NT2/D1 (cell line): Measurements from ENCODE around the gene DCDC2B.
"Not testable (repeated sequence)": the region's sequence is repeated elsewhere in the genome, so short reads cannot be mapped to it uniquely, and the experiment has no call there.

Experiments
- DNase-seq: peaks from one replicate; pipeline ENCODE4 v3.0.0-alpha.2; 2011; ENCODE audit warnings: low read depth, low spot score
- H3K27me3 ChIP-seq: 2 replicates; pipeline ENCODE4 v1.6.0; 2011; ENCODE audit warnings: mild to moderate bottlenecking; ENCODE audit not compliant: insufficient read length, insufficient read depth
- H3K36me3 ChIP-seq: 2 replicates; pipeline ENCODE4 v1.6.1; 2011; ENCODE audit warnings: mild to moderate bottlenecking, low read length, mixed read lengths; ENCODE audit not compliant: insufficient read depth, insufficient read length
- H3K4me1 ChIP-seq: 2 replicates; pipeline ENCODE4 v1.5.1; 2011; ENCODE audit not compliant: insufficient read depth, insufficient read length
- H3K4me3 ChIP-seq: 2 replicates; pipeline ENCODE4 v1.5.1; 2011; ENCODE audit warnings: low read depth; ENCODE audit not compliant: insufficient read length
- H3K9ac ChIP-seq: 2 replicates; pipeline ENCODE4 v1.6.0; 2011; ENCODE audit warnings: low read depth; ENCODE audit not compliant: insufficient read length
- H3K9me3 ChIP-seq: 2 replicates; pipeline ENCODE4 v1.5.1; 2011; ENCODE audit warnings: mild to moderate bottlenecking, low read length; ENCODE audit not compliant: insufficient read depth
- SUZ12 ChIP-seq: IDR thresholded peaks from 2 replicates; pipeline ENCODE4 v1.6.1; 2011; ENCODE audit not compliant: insufficient read length, insufficient read depth; ENCODE audit errors: extremely low read depth
- YY1 ChIP-seq: IDR thresholded peaks from 2 replicates; pipeline ENCODE4 v1.6.1; 2011; ENCODE audit not compliant: insufficient read length, insufficient read depth
- ZNF274 ChIP-seq: IDR thresholded peaks from 2 replicates; pipeline ENCODE4 v1.6.1; 2011; ENCODE audit warnings: mild to moderate bottlenecking, low read depth, low read length

The DCDC2B gene

DNA sequence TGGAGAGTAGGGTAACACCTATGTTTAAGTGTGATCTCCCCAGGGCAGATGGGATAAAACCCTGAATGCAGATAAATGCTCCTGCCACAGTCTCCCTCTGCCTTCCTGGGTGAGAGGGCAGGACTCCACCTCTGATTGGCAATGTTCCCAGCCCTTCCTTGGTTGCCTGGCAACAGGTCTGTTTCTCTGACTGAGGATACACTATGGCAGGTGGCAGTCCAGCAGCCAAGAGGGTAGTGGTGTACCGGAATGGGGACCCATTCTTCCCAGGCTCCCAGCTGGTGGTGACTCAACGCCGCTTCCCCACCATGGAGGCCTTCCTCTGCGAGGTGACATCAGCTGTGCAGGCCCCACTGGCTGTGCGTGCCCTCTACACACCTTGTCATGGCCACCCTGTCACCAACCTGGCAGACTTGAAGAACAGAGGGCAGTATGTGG, at the start of gene DCDC2B:
DCDC2B (plus strand) TSS at position 199 of the 438 bp plus-strand sequence; CDS start at position 204, 5 bp downstream.
- peaks cover 8% of the 10 kb centered on the region for H3K4me1 ChIP-seq
- no peak within 1 kb of the TSS for H3K9ac ChIP-seq
- no peak within 1 kb of the TSS for H3K4me3 ChIP-seq
- no peak for DNase-seq
- H3K27me3 ChIP-seq = peaks cover 4% of the 10 kb centered on the region
- peaks cover 51% of the 10 kb centered on the region for H3K36me3 ChIP-seq
- no peaks in the 10 kb centered on the region for H3K9me3 ChIP-seq
- TF ChIP-seq SUZ12 (no peak), YY1 (no peak), ZNF274 (no peak)

DNA sequence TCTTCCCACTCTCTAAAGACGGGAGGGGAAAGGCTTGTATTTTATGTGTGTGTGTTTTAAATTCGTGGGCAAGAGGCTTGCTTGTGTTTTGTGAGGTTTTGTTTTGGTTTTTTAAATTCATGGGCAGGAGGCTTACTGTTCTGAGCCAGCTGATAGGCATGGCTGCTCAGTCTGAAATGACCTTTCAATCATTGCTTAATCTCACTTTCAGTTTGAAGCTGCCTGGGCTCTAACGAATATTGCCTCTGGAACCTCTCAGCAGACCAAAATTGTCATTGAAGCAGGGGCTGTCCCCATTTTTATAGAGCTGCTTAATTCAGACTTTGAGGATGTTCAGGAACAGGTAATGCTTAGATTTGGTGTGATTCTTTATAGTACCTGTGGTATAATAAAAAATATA, 49.7 kb upstream of the DCDC2B start:
- H3K27me3 ChIP-seq = no peaks in the 10 kb centered on the region
- H3K9me3 ChIP-seq = no peaks in the 10 kb centered on the region
- no peak overlapping the region for H3K4me3 ChIP-seq
- no peaks in the 10 kb centered on the region for H3K4me1 ChIP-seq
- peaks cover 90% of the 10 kb centered on the region for H3K36me3 ChIP-seq
- H3K9ac ChIP-seq = no peak overlapping the region
- TF ChIP-seq YY1 = no peak
- TF ChIP-seq SUZ12 = no peak
- no peak for TF ChIP-seq ZNF274
- no peak for DNase-seq

DNA sequence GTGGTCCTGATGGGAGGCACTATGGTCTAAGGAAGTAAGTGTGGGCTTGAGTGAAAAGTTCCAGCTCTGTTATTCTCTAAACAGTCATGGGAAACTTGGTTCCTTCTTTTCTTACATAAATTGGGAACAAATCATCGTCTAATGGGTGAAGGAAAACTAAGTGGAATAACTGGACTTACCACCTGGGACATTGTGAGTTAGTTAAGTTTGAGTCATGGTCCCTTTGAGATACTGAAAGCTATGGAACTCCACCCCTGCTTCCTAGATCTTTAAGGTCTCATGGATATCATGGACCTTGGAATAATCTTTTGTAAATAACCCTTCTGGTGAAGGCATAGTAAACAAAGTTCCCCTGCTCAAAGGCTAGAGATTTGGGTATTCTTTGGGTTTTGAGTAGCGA, 45.5 kb upstream of the DCDC2B start:
- Histone ChIP-seq H3K4me1 (no peaks in the 10 kb centered on the region), H3K27me3 (no peaks in the 10 kb centered on the region), H3K9me3 (no peaks in the 10 kb centered on the region), H3K36me3 (peaks cover 88% of the 10 kb centered on the region), H3K4me3 (no peak overlapping the region), H3K9ac (no peak overlapping the region)
- no peak for DNase-seq
- TF ChIP-seq YY1 (no peak), ZNF274 (no peak), SUZ12 (no peak)

DNA sequence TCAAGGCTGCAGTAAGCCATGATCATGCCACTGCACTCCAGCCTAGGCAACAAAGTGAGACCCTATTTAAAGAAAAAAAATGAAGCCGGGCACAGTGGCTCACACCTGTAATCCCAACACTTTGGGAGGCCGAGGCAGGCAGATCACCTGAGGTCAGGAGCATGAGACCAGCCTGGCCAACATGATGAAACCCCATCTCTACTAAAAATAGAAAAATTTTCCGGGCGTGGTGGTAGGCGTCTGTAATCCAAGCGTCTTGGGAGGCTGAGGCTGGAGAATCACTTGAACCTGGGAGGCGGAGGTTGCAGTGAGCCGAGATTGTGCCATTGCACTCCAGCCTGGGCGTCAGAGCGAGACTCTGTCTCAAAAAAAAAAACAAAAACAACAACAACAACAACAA, 43.3 kb upstream of the DCDC2B start:
- H3K4me3 ChIP-seq, H3K4me1 ChIP-seq, DNase-seq, H3K9me3 ChIP-seq, H3K27me3 ChIP-seq, H3K9ac ChIP-seq: not testable (repeated sequence)
- H3K36me3 ChIP-seq = peaks cover 86% of the 10 kb centered on the region

DNA sequence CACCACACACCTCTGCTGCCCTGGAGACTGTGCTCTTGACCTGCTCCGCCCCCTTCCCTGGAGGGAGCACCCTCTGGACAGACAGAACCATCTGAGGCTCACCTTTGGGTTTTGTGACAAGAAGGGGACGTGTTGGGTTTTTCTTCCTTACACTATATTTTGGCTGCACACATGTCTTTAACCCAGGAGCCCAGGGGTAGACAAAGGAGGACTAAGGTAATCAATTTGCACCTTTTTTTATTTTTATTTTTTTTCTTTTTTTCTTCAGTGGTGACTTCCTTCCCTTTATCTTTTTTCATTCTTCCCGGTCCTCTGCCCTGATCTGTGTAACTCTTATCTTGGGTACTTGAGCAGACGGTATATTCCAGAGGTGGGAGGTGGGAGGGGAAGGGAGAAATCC, 37.9 kb upstream of the DCDC2B start:
- H3K4me1 ChIP-seq = peaks cover 8% of the 10 kb centered on the region
- TF ChIP-seq SUZ12 (no peak), YY1 (no peak), ZNF274 (no peak)
- no peaks in the 10 kb centered on the region for H3K27me3 ChIP-seq
- H3K4me3 ChIP-seq = no peak overlapping the region
- H3K9me3 ChIP-seq = no peaks in the 10 kb centered on the region
- H3K9ac ChIP-seq = no peak overlapping the region
- H3K36me3 ChIP-seq = peaks cover 88% of the 10 kb centered on the region
- DNase-seq = no peak

DNA sequence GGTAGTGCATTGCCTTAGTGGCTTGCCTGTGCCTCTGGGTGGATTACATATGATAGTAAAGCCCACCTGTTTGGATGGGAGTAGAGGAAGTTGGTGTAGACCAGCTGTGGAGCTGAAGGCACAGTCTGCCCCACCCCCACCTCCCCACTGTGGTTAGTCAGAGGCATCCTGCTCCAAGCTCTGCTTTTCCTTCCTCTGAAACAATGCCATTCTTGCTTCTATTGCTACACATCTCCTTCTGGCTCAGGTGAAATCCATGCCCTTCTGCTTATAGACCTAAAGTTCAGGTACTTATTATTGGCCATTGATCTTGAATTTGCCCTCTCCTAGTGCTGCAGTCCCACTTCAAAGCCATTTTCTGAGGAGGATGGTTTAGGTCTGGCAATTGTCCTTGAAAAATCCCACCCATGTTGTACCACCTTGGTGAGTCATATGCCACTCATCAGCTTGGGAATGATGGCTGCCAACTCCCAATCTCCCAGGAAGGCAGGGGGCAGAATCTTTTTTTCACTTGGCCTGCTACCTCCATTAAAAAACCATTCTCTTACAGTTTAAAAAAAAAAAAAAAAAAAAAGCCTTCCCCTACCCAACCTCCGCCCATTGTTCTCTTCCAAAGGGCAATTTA, 36.2 kb upstream of the DCDC2B start:
- peaks cover 83% of the 10 kb centered on the region for H3K36me3 ChIP-seq
- no peak for DNase-seq

DNA sequence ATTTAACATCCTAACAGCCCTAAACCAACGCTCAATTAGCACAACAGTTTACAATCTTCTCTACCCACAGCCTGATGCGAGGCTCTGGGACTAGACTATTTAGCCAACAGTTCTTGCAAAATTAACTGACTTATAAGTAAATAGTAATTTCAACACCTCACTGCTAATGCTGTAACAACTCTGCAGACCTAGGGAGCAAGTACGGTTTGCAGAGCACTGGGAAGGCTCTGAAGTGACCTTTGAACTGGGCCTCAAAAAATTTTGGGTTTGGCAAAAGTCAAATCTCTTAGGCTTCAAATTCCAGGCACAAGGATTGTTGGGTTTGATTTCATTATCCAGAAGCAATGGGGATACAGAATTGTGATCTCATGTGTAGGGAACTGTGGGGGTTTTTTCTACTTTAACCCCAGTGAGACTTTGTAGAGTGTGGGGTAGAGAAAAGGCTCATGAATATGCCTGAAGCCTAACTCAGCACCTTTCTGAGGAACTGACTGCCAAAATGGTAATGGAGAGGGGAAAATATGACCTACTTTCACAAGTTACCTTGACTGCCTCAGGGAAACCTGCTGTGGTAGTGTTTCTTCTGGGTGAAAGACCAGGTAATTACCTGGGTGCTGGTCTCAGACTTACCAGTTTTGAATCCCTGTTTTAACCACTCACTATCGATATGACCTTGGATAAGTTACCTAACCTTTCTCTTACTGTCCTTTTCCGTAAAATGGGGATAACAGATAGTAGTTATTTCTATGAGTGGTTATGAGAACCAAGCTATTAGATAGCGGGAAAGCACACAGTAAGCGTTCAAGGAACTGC, 30.3 kb upstream of the DCDC2B start:
- no peak for DNase-seq

More for the DNA sequence above, 36.2 kb upstream of the DCDC2B start:
- H3K27me3 ChIP-seq = no peaks in the 10 kb centered on the region
- no peak overlapping the region for H3K4me3 ChIP-seq
- peaks cover 8% of the 10 kb centered on the region for H3K4me1 ChIP-seq
- no peak overlapping the region for H3K9ac ChIP-seq
- no peaks in the 10 kb centered on the region for H3K9me3 ChIP-seq
- no peak for TF ChIP-seq SUZ12
- no peak for TF ChIP-seq ZNF274
- TF ChIP-seq YY1 = no peak

More for the DNA sequence above, 30.3 kb upstream of the DCDC2B start:
- no peaks in the 10 kb centered on the region for H3K27me3 ChIP-seq
- no peaks in the 10 kb centered on the region for H3K9me3 ChIP-seq
- H3K36me3 ChIP-seq = peaks cover 60% of the 10 kb centered on the region
- TF ChIP-seq SUZ12 (no peak), ZNF274 (no peak), YY1 (no peak)
- peaks cover 15% of the 10 kb centered on the region for H3K4me1 ChIP-seq
- H3K4me3 ChIP-seq = peak overlapping the region; percentile 75
- peak overlapping the region; percentile 88 for H3K9ac ChIP-seq
